Fibroblast of villous mesenchyme (primary cell): ENCODE data around the gene SH3TC1. TPM values are rescaled to one million over a fixed set of nuclear protein-coding genes. Genes with fewer than 3 reads are reported as not detected.

Source experiments
- DNase-seq: peaks from one replicate; pipeline ENCODE4 v3.0.0-alpha.2; 2010; ENCODE audit warnings: low read depth
- H3K4me3 ChIP-seq: 2 replicates; pipeline ENCODE4 v1.5.1; 2011; ENCODE audit warnings: low read depth, mild to moderate bottlenecking, low read length
- total RNA-seq: library from RNA; depleted of rRNA; stranded (reverse); fragments of >200 nt; gene quantifications from 2 replicates; pipeline ENCODE4 v1.2.3, GENCODE V29; 2012
- TF ChIP-seq, protein P1 (sequence below): IDR thresholded peaks from 2 replicates; pipeline ENCODE4 v1.5.1; 2012; ENCODE audit warnings: low read depth, mild to moderate bottlenecking, low read length; ENCODE audit not compliant: insufficient read depth

The SH3TC1 gene
- total RNA-seq, 1 donor, result 3.9 TPM

DNA sequence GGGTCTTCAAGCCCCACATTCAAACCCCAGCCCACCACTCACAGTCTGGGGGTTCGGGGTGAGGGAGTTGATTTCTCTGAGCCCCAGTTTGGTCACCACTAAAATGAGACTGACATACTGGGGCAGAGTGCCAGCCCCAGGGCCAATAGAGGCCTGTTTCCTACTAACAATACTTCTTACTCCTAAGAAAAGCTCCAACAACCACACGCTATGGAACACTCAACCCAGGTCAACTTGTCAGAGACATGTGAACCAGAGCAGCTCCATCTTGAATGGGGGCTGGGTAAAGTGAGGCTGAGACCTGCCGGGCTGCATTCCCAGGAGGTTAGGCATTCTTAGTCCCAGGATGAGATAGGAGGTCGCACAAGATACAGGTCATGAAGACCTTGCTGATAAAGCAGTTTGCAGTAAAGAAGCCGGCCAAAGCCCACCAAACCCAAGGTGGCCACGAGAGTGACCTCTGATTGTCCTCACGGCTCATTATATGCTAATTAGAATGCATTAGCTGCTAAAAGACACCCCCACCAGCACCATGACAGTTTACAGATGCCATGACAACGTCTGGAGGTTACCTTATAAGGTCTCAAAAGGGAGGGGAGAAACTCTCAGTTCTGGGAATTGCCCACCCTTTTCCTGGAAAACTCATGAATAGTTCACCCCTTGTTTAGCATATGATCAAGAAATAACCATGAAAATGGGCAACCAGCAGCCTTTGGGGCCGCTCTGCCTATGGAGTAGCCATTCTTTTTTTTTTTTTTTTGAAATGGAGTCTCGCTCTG, 43.9 kb downstream of the SH3TC1 start:
- H3K4me3 ChIP-seq, result no peak overlapping the region
- TF ChIP-seq, protein P1, sequence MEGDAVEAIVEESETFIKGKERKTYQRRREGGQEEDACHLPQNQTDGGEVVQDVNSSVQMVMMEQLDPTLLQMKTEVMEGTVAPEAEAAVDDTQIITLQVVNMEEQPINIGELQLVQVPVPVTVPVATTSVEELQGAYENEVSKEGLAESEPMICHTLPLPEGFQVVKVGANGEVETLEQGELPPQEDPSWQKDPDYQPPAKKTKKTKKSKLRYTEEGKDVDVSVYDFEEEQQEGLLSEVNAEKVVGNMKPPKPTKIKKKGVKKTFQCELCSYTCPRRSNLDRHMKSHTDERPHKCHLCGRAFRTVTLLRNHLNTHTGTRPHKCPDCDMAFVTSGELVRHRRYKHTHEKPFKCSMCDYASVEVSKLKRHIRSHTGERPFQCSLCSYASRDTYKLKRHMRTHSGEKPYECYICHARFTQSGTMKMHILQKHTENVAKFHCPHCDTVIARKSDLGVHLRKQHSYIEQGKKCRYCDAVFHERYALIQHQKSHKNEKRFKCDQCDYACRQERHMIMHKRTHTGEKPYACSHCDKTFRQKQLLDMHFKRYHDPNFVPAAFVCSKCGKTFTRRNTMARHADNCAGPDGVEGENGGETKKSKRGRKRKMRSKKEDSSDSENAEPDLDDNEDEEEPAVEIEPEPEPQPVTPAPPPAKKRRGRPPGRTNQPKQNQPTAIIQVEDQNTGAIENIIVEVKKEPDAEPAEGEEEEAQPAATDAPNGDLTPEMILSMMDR, result no peak
- no peak for DNase-seq

DNA sequence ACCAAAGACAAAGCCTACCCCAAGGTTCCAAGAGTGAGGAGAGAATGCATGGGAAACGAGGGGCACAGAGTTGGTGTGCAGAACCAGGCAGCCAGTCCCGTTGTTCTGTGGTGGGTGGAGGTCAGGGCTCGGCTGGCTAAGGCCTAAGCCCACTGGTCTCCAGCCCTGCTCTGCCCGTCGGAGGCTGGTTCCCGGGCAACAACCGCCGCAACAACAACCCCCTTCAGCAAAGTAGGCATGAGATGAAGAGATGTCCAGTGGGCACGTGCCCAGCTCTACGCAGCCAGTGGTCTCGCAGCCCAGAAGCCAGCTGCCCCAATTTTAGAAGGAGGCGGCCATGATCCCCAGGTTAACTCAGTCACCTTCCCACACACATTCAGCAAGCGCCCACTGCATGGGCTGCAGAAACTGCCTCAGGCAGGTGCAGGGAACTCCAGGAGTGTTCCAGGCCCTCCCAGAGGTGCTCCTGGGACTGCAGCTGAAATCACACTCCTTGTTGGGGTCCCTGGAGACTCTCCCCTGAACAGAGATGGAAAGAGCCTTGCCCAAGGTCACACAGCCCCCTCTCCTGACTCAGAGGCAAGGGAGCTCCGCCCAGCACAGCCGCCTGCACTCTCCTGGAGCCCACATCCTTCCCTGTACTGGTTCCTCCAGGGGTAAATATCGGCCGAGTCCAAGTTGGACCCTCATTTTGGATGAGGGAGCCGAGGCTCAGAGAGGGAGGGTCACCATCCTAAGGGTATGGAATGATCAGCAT, 45.1 kb downstream of the SH3TC1 start:
- no peak overlapping the region for H3K4me3 ChIP-seq
- no peak for DNase-seq
- TF ChIP-seq, protein P1, result no peak

DNA sequence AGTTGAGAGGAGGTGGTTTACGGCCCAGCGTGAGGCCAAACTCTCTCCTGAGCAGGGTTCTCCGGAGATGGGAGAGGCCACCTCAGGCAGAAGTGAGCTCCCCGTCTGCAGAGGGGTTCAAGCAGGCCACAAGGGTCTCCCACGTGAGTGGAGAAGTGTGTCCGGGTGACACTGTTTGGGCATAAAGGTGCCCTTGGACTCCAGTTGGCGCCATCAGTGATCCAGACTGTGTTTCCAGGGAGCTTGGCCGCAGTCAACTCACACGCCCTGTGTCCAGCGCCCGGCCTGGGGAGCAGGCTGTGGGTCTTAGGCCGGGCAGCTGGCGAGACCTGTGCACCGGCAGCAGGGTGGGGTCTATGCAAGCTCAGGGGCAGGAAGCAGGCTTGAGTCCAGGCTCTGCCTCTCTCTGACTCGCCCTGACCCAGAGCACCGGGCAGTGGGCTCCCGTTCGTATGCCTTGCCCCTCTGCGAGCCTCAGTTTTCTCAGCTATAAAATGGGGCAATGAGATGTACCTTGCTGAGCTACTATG, 45.9 kb downstream of the SH3TC1 start:
- no peak for DNase-seq
- TF ChIP-seq, protein P1, result no peak

DNA sequence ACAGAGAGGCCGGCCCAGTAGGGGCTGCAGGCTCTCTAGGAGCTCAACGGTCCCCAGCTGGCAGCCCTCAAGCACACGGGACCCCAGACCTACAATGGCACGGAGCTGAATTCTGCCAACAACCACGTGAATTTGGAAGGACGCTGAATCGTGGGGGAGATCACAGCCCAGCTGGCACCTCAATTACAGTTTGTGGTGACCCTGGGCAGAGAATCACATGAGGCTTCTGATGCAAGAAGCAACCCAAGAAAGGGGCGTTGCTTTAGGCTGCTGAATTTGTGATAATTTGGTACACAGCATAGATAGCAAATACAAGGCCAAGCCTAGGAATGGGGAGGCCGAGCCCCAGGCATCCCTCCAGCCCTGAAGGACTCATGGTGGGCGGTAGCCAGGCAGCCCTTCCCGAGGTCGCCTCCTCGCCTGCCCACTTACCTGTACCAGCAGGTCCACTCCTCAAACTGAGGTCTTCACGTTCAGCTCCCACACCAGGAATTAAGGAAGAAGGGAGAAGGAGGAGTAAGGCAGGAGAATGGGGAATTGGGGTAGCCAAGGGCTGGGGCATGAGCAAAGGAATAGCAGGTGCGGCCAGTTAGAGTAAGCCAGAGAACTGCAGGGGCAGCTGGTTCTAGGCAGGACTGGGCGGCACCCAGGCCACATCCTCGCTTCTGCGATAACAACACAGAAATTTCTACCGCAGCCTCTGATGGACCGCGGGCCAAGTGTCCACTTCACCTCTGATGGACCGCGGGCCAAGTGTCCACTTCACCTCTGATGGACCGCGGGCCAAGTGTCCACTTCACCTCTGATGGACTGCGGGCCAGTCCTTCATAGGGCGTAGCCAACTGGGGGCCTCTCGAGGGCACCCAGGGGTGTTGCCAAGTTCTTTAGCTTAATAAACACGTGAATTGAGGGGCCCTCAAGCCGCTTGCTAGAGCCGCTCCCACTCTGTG, 47.1 kb downstream of the SH3TC1 start:
- TF ChIP-seq, protein P1, result no peak
- no peak overlapping the region for H3K4me3 ChIP-seq
- DNase-seq, result no peak

More for the DNA sequence above, 45.9 kb downstream of the SH3TC1 start:
- no peak overlapping the region for H3K4me3 ChIP-seq

DNA sequence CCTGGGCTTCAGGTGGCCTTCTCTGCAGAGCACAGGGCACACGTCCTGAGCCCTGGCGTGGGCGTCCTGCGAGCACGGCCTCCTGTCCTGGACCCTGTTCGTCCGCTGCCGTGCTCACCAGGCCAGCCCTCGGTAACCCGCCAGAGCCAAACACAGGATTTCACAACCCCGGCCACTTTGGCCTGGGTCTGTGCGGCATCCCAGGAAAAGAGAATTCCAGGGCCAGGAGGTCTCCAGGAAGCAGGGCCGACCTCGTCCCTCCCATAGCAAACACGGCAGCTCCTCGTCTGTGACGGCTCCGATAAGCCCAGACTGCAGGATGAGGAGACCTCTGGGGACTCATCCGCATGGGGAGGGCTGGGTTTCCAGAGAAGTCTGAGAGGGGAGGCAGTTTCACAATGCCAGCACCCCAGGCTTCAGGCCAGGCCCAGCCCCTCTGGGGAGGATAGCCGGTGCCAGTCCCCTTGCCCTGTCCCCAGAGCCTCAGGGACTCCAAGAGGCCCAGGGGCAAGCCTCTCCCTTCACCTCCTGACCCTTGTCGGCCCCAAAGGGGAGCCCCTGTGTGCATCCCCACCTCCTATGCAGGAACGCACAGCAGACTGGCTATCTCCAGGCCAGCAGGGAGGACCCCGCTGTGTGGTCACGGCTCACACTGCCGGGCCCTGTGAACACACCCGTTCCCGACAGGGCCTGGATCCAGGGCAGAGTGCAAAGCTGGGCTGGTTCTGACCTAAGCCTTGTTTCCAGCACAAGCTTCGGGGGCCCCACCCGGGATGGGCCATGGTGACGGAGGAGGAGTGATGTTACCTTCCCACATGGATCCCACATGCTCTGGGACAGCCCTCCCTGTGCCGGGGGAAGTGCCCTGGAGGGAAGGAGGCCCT, 48.2 kb downstream of the SH3TC1 start:
- TF ChIP-seq, protein P1, result no peak
- DNase-seq, result peak; percentile 92
- no peak overlapping the region for H3K4me3 ChIP-seq
